ENCODE measurements around the gene FGFR3.

Gene FGFR3

GRCh38 chr4:1778642-1779392, 14.3 kb upstream of the FGFR3 start:
- Histone ChIP-seq H3K36me3 (ENCODE audit: insufficient read depth, low read length) (no peaks in the 10 kb centered on the region), H3K9me3 (ENCODE audit: low read length) (no peaks in the 10 kb centered on the region), H3K4me1 (ENCODE audit: insufficient read depth, low read length, severe bottlenecking) (no peaks in the 10 kb centered on the region), H2AFZ (ENCODE audit: low read length) (no peak overlapping the region), H3K9ac (ENCODE audit: low read length) (no peak overlapping the region), H3K4me2 (ENCODE audit: low read length) (no peak overlapping the region), H3K9me2 (ENCODE audit: low read depth, low read length) (no peaks in the 10 kb centered on the region), H3K27ac (ENCODE audit: low read depth, low read length, poor library complexity, severe bottlenecking) (no peak overlapping the region), H3K27me3 (ENCODE audit: insufficient read depth, low read length) (0 out of 2 replicates have a peak, but pooled peaks cover 3% of the 10 kb centered on the region), H3K79me2 (ENCODE audit: insufficient read depth, low read length) (no peaks in the 10 kb centered on the region), H3K4me3 (ENCODE audit: low read depth, low read length, poor library complexity, severe bottlenecking) (no peak overlapping the region), H3F3A (ENCODE audit: insufficient read depth, low read length) (no peaks in the 10 kb centered on the region), H4K20me1 (ENCODE audit: insufficient read depth, low read length) (no peaks in the 10 kb centered on the region)
- TF ChIP-seq CTCF (IDR thresholded peaks at IDR 0.05; ENCODE audit: low read length) (no peak), EZH2 (IDR thresholded peaks at IDR 0.05; ENCODE audit: borderline replicate concordance, low read length) (no peak)

GRCh38 chr4:1779588-1780382, 13.3 kb upstream of the FGFR3 start:
- H3K9me2 ChIP-seq (ENCODE audit: low read depth, low read length): no peaks in the 10 kb centered on the region
- no peak overlapping the region for H3K4me2 ChIP-seq (ENCODE audit: low read length)
- H3K9me3 ChIP-seq (ENCODE audit: low read length): no peaks in the 10 kb centered on the region
- H3F3A ChIP-seq (ENCODE audit: insufficient read depth, low read length): no peaks in the 10 kb centered on the region
- H3K27me3 ChIP-seq (ENCODE audit: insufficient read depth, low read length): 0 out of 2 replicates have a peak, but pooled peaks cover 3% of the 10 kb centered on the region
- H3K27ac ChIP-seq (ENCODE audit: low read depth, low read length, poor library complexity, severe bottlenecking): no peak overlapping the region
- TF ChIP-seq CTCF (IDR thresholded peaks at IDR 0.05; ENCODE audit: low read length) (no peak), EZH2 (IDR thresholded peaks at IDR 0.05; ENCODE audit: borderline replicate concordance, low read length) (no peak)
- no peaks in the 10 kb centered on the region for H3K79me2 ChIP-seq (ENCODE audit: insufficient read depth, low read length)
- H3K9ac ChIP-seq (ENCODE audit: low read length): no peak overlapping the region
- no peak overlapping the region for H3K4me3 ChIP-seq (ENCODE audit: low read depth, low read length, poor library complexity, severe bottlenecking)
- no peaks in the 10 kb centered on the region for H3K4me1 ChIP-seq (ENCODE audit: insufficient read depth, low read length, severe bottlenecking)
- H2AFZ ChIP-seq (ENCODE audit: low read length): no peak overlapping the region
- no peaks in the 10 kb centered on the region for H4K20me1 ChIP-seq (ENCODE audit: insufficient read depth, low read length)
- H3K36me3 ChIP-seq (ENCODE audit: insufficient read depth, low read length): no peaks in the 10 kb centered on the region

DNA sequence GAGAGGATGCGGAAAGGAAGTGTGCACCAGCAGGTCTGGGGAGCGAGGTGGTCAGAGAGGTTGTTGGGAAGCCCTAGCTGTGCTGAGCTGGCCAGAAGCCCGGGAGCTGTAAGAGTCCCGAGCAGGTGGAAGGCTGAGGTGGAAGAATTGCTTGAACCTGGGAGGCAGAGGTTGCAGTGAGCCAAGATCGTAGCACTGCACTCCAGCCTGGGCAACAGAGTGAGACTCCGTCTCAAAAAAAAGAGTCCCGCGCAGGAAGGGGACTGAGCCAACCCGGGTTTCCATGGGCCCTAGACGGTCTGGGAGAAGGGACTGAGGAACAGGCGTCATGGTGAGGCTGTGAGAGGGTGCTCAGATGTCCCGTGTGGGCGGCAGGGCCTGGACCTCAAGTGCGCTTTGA, 12.7 kb upstream of the FGFR3 start:
- H3K9me3 ChIP-seq (ENCODE audit: low read length): no peaks in the 10 kb centered on the region
- no peak overlapping the region for H2AFZ ChIP-seq (ENCODE audit: low read length)
- H3F3A ChIP-seq (ENCODE audit: insufficient read depth, low read length): no peaks in the 10 kb centered on the region
- H3K9ac ChIP-seq (ENCODE audit: low read length): no peak overlapping the region
- H3K36me3 ChIP-seq (ENCODE audit: insufficient read depth, low read length): no peaks in the 10 kb centered on the region
- no peaks in the 10 kb centered on the region for H4K20me1 ChIP-seq (ENCODE audit: insufficient read depth, low read length)
- H3K4me2 ChIP-seq (ENCODE audit: low read length): no peak overlapping the region
- H3K79me2 ChIP-seq (ENCODE audit: insufficient read depth, low read length): no peaks in the 10 kb centered on the region
- TF ChIP-seq CTCF (IDR thresholded peaks at IDR 0.05; ENCODE audit: low read length) (no peak), EZH2 (IDR thresholded peaks at IDR 0.05; ENCODE audit: borderline replicate concordance, low read length) (no peak)
- no peaks in the 10 kb centered on the region for H3K9me2 ChIP-seq (ENCODE audit: low read depth, low read length)
- H3K27me3 ChIP-seq (ENCODE audit: insufficient read depth, low read length): 0 out of 2 replicates have a peak, but pooled peaks cover 3% of the 10 kb centered on the region
- no peak overlapping the region for H3K4me3 ChIP-seq (ENCODE audit: low read depth, low read length, poor library complexity, severe bottlenecking)
- H3K4me1 ChIP-seq (ENCODE audit: insufficient read depth, low read length, severe bottlenecking): no peaks in the 10 kb centered on the region
- no peak overlapping the region for H3K27ac ChIP-seq (ENCODE audit: low read depth, low read length, poor library complexity, severe bottlenecking)
